Measurements from ENCODE around the gene FABP2. TPM values are rescaled to one million over a fixed set of nuclear protein-coding genes. Genes with fewer than 3 reads are reported as not detected.
"Not testable (repeated sequence)": the region's sequence is repeated elsewhere in the genome, so short reads cannot be mapped to it uniquely, and the experiment has no call there.

FABP2 gene
- total RNA-seq: not detected

DNA sequence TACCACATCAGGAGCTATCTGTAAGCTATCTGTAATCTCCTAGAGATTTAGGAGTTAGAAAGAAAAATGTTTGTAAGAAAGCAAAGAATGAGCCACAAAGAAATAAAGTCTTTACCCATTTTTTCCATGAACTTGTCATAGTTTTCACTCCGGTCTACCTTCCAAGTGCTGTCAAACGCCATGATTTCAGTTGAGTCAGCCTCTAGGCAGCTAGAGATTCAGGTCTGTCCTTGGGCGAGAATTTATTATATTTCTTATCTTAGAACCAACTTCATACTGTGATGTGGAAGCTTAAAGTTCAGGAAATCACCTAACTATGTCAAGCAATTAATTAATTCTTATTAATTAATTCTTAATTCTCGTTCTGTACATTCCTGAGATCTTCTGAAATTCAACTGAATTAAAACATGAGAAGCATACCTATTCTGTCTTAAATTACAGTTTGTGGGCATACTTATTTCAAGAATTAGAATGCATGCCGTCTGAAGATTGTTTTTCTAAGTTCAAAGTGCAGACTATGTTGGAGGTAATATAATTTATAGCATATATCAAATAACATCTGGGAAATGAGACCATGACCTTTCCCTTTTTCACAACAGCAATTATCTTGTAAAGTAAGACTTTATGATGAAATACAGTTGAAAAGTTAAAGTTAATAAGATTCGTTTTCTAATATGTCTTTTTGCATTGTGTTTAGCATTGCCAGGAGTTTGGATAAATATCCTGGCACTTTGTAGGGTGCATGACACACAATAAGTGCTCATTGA lies at the start of gene FABP2:
FABP2 (minus strand) TSS at position 218 of the 767 bp plus-strand sequence; CDS start at position 182, 36 bp downstream.
- ChIA-PET POLR2A (interaction anchor here (0.6 kb wide), 1 partner anchor 26 kb away, joined by 9 read pairs; no protein-coding TSS in a partner anchor), CTCF (no interaction called here)
- DNase-seq (no peak), ATAC-seq (no peak)
- H3K4me1 Mint-ChIP-seq: no peaks in the 10 kb centered on the region
- no peak within 1 kb of the TSS for H3K27ac Mint-ChIP-seq
- H3K27me3 Mint-ChIP-seq: no peaks in the 10 kb centered on the region
- H3K9me3 Mint-ChIP-seq (ENCODE audit: low read depth): no peaks in the 10 kb centered on the region
- intact Hi-C loops (cut with DNase I, micrococcal nuclease): no loop called here
- no peaks in the 10 kb centered on the region for H3K36me3 Mint-ChIP-seq (ENCODE audit: low read depth)
- no peak within 1 kb of the TSS for H3K4me3 Mint-ChIP-seq

DNA sequence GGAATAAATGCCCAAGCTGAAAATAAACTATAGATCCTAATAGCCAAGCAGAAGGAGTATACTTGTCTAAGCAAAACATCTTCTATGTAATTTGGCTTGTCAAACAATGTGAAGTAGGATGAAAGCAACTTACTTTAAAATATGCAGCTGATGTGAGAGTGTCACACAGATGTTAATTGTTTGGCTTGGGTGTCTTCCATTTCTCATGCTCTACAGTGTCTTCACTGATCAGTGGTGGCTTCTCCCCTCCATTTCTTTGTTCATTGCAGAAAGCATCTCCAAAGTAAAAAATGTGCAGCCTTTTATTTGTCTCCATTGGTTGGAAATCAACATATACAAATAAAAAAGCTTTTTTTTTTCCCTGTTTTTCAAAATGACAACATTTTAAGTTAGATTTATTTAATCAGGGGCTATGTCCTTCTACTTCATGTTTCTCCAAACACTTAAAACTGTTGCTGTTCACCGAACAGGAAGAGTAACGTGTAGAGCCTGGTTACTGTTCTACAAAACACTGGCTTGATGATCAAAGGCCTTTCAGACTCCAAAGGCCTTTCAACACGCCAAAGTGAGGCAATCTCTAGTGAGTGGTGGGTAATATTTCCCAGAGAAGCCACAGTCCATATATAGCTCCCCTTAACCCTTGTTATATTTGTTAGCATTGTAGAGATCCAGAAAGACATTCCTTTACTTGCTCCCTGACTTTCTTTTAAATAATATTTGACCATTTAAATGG lies 49.2 kb upstream of the FABP2 start:
- intact Hi-C loops (cut with DNase I, micrococcal nuclease): loop anchor here in 1 of 2 experiments (1.0 to 10.0 kb wide), 2 partner anchors 83 to 156 kb away; partner anchors contain the start of gene USP53
- H3K4me3 Mint-ChIP-seq; CTCF ChIA-PET; H3K36me3 Mint-ChIP-seq (ENCODE audit: low read depth); ATAC-seq; H3K27me3 Mint-ChIP-seq; DNase-seq; POLR2A ChIA-PET; H3K9me3 Mint-ChIP-seq (ENCODE audit: low read depth): not testable (repeated sequence)
- Mint-ChIP-seq H3K27ac (peak overlapping the region; percentile 43), H3K4me1 (peaks cover 47% of the 10 kb centered on the region)

DNA sequence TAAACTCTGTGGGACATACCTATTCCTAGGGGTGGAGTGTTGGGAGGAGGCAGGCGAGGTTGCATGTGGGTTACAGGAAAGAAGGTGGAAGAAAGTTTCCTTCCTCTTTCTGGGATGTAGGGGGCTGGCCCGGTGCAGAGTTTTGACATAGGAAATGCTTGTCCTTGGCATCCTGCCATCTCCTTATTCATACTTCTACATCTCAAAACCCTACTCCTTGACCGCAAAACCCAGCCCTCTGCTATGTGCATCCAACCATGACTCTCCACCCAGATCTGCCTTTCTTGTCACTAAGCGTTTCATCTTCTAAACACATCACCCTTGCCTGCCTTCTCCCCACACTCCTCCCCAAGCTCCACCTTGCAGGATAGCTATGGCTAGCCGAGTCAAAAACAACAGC lies 48.5 kb upstream of the FABP2 start:
- H3K27ac Mint-ChIP-seq, POLR2A ChIA-PET: not testable (repeated sequence)
- peaks cover 44% of the 10 kb centered on the region for H3K4me1 Mint-ChIP-seq

DNA sequence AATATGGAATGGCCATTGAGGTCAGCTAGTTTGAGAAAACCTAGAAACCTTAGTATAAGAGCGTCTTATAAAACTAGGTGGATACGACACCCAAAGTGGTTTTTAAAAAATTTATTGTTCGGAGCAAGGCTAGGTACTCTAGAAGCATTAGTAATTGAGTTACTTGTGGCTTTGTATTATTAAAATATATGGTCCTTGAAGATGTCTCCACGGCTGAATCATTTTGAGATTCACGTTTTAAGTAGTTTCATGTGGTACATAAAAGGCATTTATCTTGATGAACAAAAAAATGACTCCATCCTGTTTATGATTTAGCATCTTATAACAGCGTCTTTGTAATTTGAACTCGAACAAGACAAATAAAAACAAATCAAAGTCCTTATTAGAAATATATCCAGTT lies 44.9 kb upstream of the FABP2 start:
- ATAC-seq; H3K36me3 Mint-ChIP-seq (ENCODE audit: low read depth); DNase-seq; H3K27ac Mint-ChIP-seq; CTCF ChIA-PET; intact Hi-C loops (cut with DNase I, micrococcal nuclease); H3K9me3 Mint-ChIP-seq (ENCODE audit: low read depth); POLR2A ChIA-PET; H3K4me3 Mint-ChIP-seq; H3K27me3 Mint-ChIP-seq: not testable (repeated sequence)
- peaks cover 28% of the 10 kb centered on the region for H3K4me1 Mint-ChIP-seq

More for the DNA sequence above, 48.5 kb upstream of the FABP2 start:
- CTCF ChIA-PET: interaction anchor here (0.8 kb wide), 1 partner anchor 69 kb away, joined by 3 read pairs; no protein-coding TSS in a partner anchor
- not testable (repeated sequence) for H3K9me3 Mint-ChIP-seq (ENCODE audit: low read depth); H3K27me3 Mint-ChIP-seq; H3K4me3 Mint-ChIP-seq; H3K36me3 Mint-ChIP-seq (ENCODE audit: low read depth)
- intact Hi-C loops (cut with DNase I, micrococcal nuclease): loop anchor here in 1 of 2 experiments (1.0 to 10.0 kb wide), 2 partner anchors 84 to 156 kb away; partner anchors contain the start of gene USP53
- ATAC-seq (peak; percentile 100), DNase-seq (peak; percentile 84)

DNA sequence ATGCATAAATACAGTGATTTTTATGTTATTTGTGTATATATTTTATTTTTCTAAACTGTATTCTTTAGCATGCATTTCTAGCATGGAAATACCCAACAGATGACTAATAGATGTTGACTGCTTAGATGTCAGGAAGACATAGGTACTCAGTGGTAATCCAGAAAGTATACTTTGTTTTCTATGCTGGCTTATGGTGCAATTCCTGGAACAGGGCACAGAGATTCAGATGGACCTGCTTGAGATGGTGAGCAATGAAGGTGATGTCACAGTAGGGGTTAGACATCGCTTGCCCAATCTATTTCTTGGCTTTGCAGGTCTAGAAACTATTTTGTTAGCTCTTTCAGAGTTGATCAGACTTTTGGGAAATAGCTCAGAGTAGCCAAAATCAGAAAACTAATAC lies 42.3 kb upstream of the FABP2 start:
- ATAC-seq: peak; percentile 79
- H3K27me3 Mint-ChIP-seq; H3K36me3 Mint-ChIP-seq (ENCODE audit: low read depth); H3K4me3 Mint-ChIP-seq; H3K27ac Mint-ChIP-seq; CTCF ChIA-PET; H3K9me3 Mint-ChIP-seq (ENCODE audit: low read depth); POLR2A ChIA-PET; intact Hi-C loops (cut with DNase I, micrococcal nuclease); DNase-seq: not testable (repeated sequence)
- peaks cover 10% of the 10 kb centered on the region for H3K4me1 Mint-ChIP-seq

DNA sequence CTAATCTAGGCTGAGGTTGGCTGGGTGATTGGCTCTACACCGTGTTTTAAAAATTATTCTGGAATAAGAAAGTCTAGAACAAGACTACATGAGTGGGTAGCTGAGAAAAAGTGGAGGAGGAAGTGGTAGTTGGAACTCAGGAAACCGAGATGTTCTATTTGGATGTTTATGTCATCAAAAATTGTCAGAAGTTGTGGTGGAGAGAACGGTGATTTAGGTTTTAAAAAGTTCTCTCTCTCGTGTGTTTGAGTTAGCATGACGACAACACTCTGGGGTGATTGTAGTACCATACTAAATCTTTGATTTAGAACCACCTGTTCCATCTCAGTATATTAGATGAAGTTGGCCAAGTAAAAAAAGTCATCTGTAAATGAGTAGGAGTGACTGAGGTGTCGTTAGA lies 41.4 kb upstream of the FABP2 start:
- peaks cover 10% of the 10 kb centered on the region for H3K4me1 Mint-ChIP-seq
- H3K27me3 Mint-ChIP-seq; H3K36me3 Mint-ChIP-seq (ENCODE audit: low read depth); H3K4me3 Mint-ChIP-seq; H3K9me3 Mint-ChIP-seq (ENCODE audit: low read depth); ATAC-seq; DNase-seq; intact Hi-C loops (cut with DNase I, micrococcal nuclease); CTCF ChIA-PET; POLR2A ChIA-PET; H3K27ac Mint-ChIP-seq: not testable (repeated sequence)

DNA sequence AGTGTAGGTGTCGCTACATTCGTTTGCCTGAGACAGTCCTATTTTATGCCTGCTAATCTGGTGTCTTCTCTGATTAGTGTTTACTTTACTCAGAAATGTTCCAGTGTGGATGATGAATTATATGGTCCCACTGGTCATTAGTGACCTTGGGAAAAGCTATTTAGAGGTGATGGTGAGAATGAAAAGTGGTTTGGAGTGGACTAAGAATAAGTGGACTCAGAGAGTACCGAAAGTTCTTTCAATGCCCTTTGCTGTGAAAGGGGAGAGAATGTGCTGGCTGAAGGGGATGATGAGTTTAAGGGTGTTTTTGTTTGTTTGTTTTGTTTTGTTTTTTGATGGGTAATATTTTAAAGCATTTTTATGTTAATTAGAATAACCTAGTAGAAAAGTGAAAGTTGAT lies 40.5 kb upstream of the FABP2 start:
- H3K9me3 Mint-ChIP-seq (ENCODE audit: low read depth); H3K4me3 Mint-ChIP-seq; H3K27ac Mint-ChIP-seq; H3K27me3 Mint-ChIP-seq; POLR2A ChIA-PET; DNase-seq; ATAC-seq; intact Hi-C loops (cut with DNase I, micrococcal nuclease); H3K36me3 Mint-ChIP-seq (ENCODE audit: low read depth); CTCF ChIA-PET: not testable (repeated sequence)
- H3K4me1 Mint-ChIP-seq: peaks cover 10% of the 10 kb centered on the region

DNA sequence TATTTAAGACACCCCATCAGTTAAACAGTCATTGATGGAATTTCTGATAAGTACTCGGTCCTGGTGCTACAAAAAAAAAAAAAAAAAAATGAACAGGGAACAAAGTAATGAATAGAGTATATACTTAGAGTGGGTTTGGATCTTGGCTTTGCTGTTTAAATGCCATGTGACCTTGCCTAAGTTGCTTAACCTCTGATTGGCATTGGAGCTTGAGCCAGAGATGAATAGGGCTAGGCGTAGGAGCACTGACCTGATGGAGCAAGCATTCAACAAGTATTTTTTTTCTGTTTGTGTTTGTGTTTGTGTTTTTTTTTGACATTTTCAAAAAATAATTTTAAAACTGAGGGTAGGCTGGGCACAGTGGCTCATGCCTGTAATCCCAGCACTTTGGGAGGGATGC lies 37.9 kb upstream of the FABP2 start:
- POLR2A ChIA-PET: not testable (repeated sequence)

DNA sequence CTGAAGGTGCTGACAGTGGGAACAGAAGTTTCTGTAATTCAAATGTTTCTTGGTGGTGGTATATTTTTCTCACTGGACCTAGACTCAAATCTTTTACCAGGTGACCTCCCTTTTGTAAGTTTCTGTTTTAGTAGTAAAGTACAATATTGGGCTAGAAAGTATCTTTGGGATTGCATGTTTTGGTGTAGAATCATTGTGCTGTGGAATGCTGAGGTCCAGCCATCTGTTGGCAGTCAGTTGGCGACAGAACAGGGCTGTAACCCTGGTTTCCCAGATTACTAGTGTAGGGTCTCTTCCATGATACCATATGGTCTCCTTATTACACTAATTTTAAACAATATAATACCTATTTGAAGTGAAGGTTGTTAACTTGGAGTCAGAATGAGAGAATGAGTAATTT lies 34.9 kb upstream of the FABP2 start:
- H3K4me1 Mint-ChIP-seq; DNase-seq; H3K9me3 Mint-ChIP-seq (ENCODE audit: low read depth); H3K36me3 Mint-ChIP-seq (ENCODE audit: low read depth); intact Hi-C loops (cut with DNase I, micrococcal nuclease); ATAC-seq; H3K4me3 Mint-ChIP-seq; POLR2A ChIA-PET; H3K27me3 Mint-ChIP-seq; H3K27ac Mint-ChIP-seq; CTCF ChIA-PET: not testable (repeated sequence)

More for the DNA sequence above, 37.9 kb upstream of the FABP2 start:
- ATAC-seq; H3K27ac Mint-ChIP-seq; H3K4me3 Mint-ChIP-seq; H3K9me3 Mint-ChIP-seq (ENCODE audit: low read depth); H3K27me3 Mint-ChIP-seq; H3K4me1 Mint-ChIP-seq; CTCF ChIA-PET; H3K36me3 Mint-ChIP-seq (ENCODE audit: low read depth); DNase-seq; intact Hi-C loops (cut with DNase I, micrococcal nuclease): not testable (repeated sequence)

DNA sequence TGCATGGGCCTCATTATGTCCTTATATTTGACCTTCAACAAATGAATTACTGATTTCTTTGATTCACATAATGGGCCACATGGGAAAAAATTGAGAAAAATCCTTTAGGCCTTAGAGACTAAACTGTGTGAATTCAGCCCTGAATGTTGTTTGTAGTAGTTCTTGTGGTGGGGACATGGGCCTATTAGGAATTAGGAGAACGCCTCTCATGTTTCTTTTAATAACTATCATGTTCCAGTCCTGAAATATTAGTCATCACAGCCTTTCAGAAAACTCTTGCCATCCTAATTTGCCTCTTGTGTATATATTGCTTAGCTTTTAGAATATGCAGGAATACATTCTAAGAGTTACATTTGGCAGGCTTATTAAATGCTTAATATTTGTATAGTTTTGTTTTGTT lies 34.1 kb upstream of the FABP2 start:
- DNase-seq; H3K36me3 Mint-ChIP-seq (ENCODE audit: low read depth); H3K27me3 Mint-ChIP-seq; intact Hi-C loops (cut with DNase I, micrococcal nuclease); ATAC-seq; CTCF ChIA-PET; H3K27ac Mint-ChIP-seq; H3K4me1 Mint-ChIP-seq; H3K9me3 Mint-ChIP-seq (ENCODE audit: low read depth); POLR2A ChIA-PET; H3K4me3 Mint-ChIP-seq: not testable (repeated sequence)

DNA sequence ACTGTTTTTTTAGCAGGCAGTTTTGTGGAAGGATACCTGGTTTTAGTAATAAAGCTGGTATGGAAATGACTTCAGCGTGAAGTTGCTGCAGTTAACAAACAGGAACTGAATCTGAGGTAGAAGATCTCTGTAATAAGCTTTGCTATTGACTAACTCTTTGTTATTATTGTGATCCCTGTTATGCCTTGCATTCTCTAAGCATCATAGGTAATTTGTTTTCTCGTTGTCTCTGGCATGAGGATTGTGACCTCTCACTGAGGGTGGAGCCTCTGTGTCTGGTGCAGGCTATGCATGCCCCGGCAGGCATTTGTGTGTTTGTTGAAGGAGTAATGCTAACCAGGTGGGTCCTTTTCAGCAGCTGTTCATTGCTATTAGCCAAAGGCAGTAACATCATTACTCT lies 31.4 kb upstream of the FABP2 start:
- POLR2A ChIA-PET; H3K27ac Mint-ChIP-seq; H3K4me1 Mint-ChIP-seq; DNase-seq; ATAC-seq; H3K36me3 Mint-ChIP-seq (ENCODE audit: low read depth); H3K4me3 Mint-ChIP-seq; intact Hi-C loops (cut with DNase I, micrococcal nuclease); H3K27me3 Mint-ChIP-seq; H3K9me3 Mint-ChIP-seq (ENCODE audit: low read depth): not testable (repeated sequence)
- CTCF ChIA-PET: interaction anchor here (0.6 to 0.7 kb wide), 2 partner anchors 34 to 319 kb away, joined by 3 read pairs; no protein-coding TSS in a partner anchor

DNA sequence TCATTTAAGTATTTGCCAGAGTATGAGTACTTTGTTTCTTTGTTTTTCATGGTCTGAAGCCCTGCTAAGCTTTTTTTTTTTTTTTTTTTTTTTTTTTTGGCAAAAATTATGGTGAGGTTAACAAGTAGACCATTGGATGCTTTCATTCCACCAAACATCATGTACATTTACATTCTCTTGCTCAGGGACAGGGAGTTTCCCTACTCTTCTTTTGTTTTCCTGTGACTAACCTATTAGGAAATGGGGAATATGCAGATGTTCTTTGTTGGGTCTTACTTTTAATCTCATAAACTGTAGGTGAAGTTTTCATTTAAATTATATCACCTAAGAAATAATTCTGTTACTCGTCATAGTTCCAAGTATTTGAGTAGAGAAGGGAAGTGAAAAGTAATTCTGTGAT lies 26.2 kb upstream of the FABP2 start:
- H3K9me3 Mint-ChIP-seq (ENCODE audit: low read depth); CTCF ChIA-PET; H3K27ac Mint-ChIP-seq; DNase-seq; intact Hi-C loops (cut with DNase I, micrococcal nuclease); H3K4me3 Mint-ChIP-seq; H3K36me3 Mint-ChIP-seq (ENCODE audit: low read depth); H3K27me3 Mint-ChIP-seq; H3K4me1 Mint-ChIP-seq: not testable (repeated sequence)
- ATAC-seq: peak; percentile 71
- POLR2A ChIA-PET: interaction anchor here (0.6 kb wide), 1 partner anchor 26 kb away, joined by 9 read pairs; no protein-coding TSS in a partner anchor

All from activated CD4-positive, alpha-beta T cell treated with anti-CD3 and anti-CD28 coated beads for 36 hours (primary cell).